A549 (cell line): ENCODE results near the gene NAA16. TPM values are rescaled to one million over a fixed set of nuclear protein-coding genes. Genes with fewer than 3 reads are reported as not detected.

Source experiments
- ATAC-seq, 2 experiments: fragments of 200-7000 bp in 1 of 2; fragments of >200 bp in 1 of 2; cut with Nextera tagmentation in 1 of 2; cut with Tn5 transposase in 1 of 2; 3 replicates each; pipeline versions ENCODE4 v1.8.0 to v1.9.1; 2018 to 2020; ENCODE audit warnings: mild to moderate bottlenecking in 1 of 2, moderate library complexity in 1 of 2
- CTCF ChIA-PET: fragments of 300-600 bp; sonication (Branson Sonifier 250); formaldehyde crosslinking; extraction: SDS; loops from one replicate; lab custom pipeline; 2021; ENCODE audit warnings: antibody characterized with exemption, inconsistent platforms; lab: Yijun Ruan, JAX
- POLR2A ChIA-PET: fragments of 350-600 bp; formaldehyde crosslinking; extraction: SDS; loops from one replicate; lab custom pipeline; 2021; ENCODE audit warnings: antibody characterized with exemption, inconsistent platforms; lab: Yijun Ruan, JAX
- DNase-seq, 2 experiments: peaks; one replicate each; pipeline versions ENCODE4 v3.0.0 to v3.0.0-alpha.2; 2011 to 2016; ENCODE audit warnings: low read depth in 1 of 2, low spot score in 1 of 2
- FAIRE-seq: peaks from 2 replicates; lab custom pipeline; 2011; peaks lifted over from hg19 to GRCh38; lab: Jason Lieb, UNC
- H3K27ac ChIP-seq, 2 experiments: fragments of >200 bp; sonication (Bioruptor Twin); formaldehyde crosslinking; 3 replicates each; pipeline ENCODE4 v1.5.1; 2016 to 2017
- H3K4me1 ChIP-seq: fragments of >200 bp; sonication (Bioruptor Twin); formaldehyde crosslinking; 3 replicates; pipeline ENCODE4 v1.6.1; 2016
- H3K4me2 ChIP-seq: fragments of >200 bp; sonication (Bioruptor Twin); formaldehyde crosslinking; 3 replicates; pipeline ENCODE4 v1.6.1; 2016
- H3K4me3 ChIP-seq: fragments of >200 bp; sonication (Bioruptor Twin); formaldehyde crosslinking; 3 replicates; pipeline ENCODE4 v1.5.1; 2016
- H3K9me3 ChIP-seq: fragments of >200 bp; sonication (Bioruptor Twin); formaldehyde crosslinking; 3 replicates; pipeline ENCODE4 v1.6.1; 2016
- CBX2 ChIP-seq: fragments of 200-600 bp; sonication (generic); IDR thresholded peaks from 2 replicates; pipeline ENCODE4 v1.6.1; 2016; ENCODE audit warnings: low read depth, mild to moderate bottlenecking, borderline replicate concordance
- CEBPB ChIP-seq, 2 experiments: fragments of >200 bp in 1 of 2; sonication (Bioruptor Twin) in 1 of 2; formaldehyde crosslinking in 1 of 2; IDR thresholded peaks; 2 replicates each; pipeline ENCODE4 v1.6.1; 2012 to 2016
- EHMT2 ChIP-seq: fragments of 200-600 bp; sonication (generic); IDR thresholded peaks from 2 replicates; pipeline ENCODE4 v1.6.1; 2016; ENCODE audit warnings: antibody characterized with exemption, low read depth, mild to moderate bottlenecking, moderate library complexity
- FOXS1 ChIP-seq: fragments of 250-450 bp; sonication (Bioruptor Pico); IDR thresholded peaks from 2 replicates; pipeline ENCODE4 v1.5.0; 2020; ENCODE audit warnings: mild to moderate bottlenecking, moderate library complexity
- HOXB13 ChIP-seq: fragments of 250-450 bp; sonication (Bioruptor Pico); IDR thresholded peaks from 2 replicates; pipeline ENCODE4 v1.5.0; 2020; ENCODE audit warnings: low read depth, mild to moderate bottlenecking, moderate library complexity
- HOXB5 ChIP-seq: fragments of 250-450 bp; sonication (Bioruptor Pico); IDR thresholded peaks from 2 replicates; pipeline ENCODE4 v1.5.0; 2020; ENCODE audit warnings: mild to moderate bottlenecking, moderate library complexity
- MAFK ChIP-seq: fragments of 450-650 bp; IDR thresholded peaks from 2 replicates; pipeline ENCODE4 v1.6.1; 2014; ENCODE audit not compliant: partially characterized antibody
- NFE2L2 ChIP-seq: fragments of 150-350 bp; conservative IDR thresholded peaks from 2 replicates; pipeline ENCODE4 v1.6.1; 2014; ENCODE audit warnings: low read length
- PHF8 ChIP-seq: fragments of 200-600 bp; sonication (generic); IDR thresholded peaks from 2 replicates; pipeline ENCODE4 v1.6.1; 2016; ENCODE audit warnings: low read depth, mild to moderate bottlenecking, antibody characterized with exemption, moderate library complexity, borderline replicate concordance
- RFX5 ChIP-seq: fragments of 450-650 bp; IDR thresholded peaks from 2 replicates; pipeline ENCODE4 v1.7.1; 2014; ENCODE audit warnings: antibody characterized with exemption, mild to moderate bottlenecking, moderate library complexity
- TFCP2L1 ChIP-seq: fragments of 250-450 bp; sonication (Bioruptor Pico); IDR thresholded peaks from 2 replicates; pipeline ENCODE4 v1.5.0; 2021; ENCODE audit warnings: mild to moderate bottlenecking
- ZC3H11A ChIP-seq: fragments of 450-650 bp; IDR thresholded peaks from 2 replicates; pipeline ENCODE4 v1.6.1; 2014; ENCODE audit warnings: antibody characterized with exemption, mild to moderate bottlenecking
- ZNF302 ChIP-seq: fragments of 250-450 bp; sonication (Bioruptor Pico); IDR thresholded peaks from 2 replicates; pipeline ENCODE4 v1.9.0; 2021; ENCODE audit warnings: inconsistent platforms, mild to moderate bottlenecking, moderate library complexity
- WGBS: methylation state at CpG from one replicate; pipeline ENCODE4 v1.1.6; 2017; ENCODE audit errors: missing lambda C conversion rate; 5-methylcytosine and 5-hydroxymethylcytosine counted together
- polyA plus RNA-seq, 4 experiments: library from polyadenylated mRNA; depleted of rRNA in 3 of 4; stranded (reverse); fragments of >200 nt; fragmentation: RNase III in 1 of 4; extraction: RNeasy Plus Mini Kit Qiagen cat#74134 plus additional on column Dnase treatment in 1 of 4; gene quantifications; 2 replicates in 3 of 4; 3 replicates in 1 of 4; pipeline ENCODE4 v1.2.3, GENCODE V29; 2011 to 2017
- TF ChIP-seq, protein P1 (sequence below): IDR thresholded peaks from 2 replicates; pipeline ENCODE4 v1.6.1; 2012
- TF ChIP-seq, protein P2 (sequence below): fragments of 150-350 bp; IDR thresholded peaks from 2 replicates; pipeline ENCODE4 v1.6.1; 2014; ENCODE audit warnings: low read depth, mild to moderate bottlenecking, low read length
- TF ChIP-seq, protein P3 (sequence below): fragments of 200-600 bp; sonication (generic); IDR thresholded peaks from 2 replicates; pipeline ENCODE4 v1.6.1; 2016; ENCODE audit warnings: antibody characterized with exemption, mild to moderate bottlenecking, moderate library complexity

Gene NAA16
- polyA plus RNA-seq, 2 of the 4 experiments (the other 2 are of a cell fraction), result 10.5 to 18.8 TPM

DNA sequence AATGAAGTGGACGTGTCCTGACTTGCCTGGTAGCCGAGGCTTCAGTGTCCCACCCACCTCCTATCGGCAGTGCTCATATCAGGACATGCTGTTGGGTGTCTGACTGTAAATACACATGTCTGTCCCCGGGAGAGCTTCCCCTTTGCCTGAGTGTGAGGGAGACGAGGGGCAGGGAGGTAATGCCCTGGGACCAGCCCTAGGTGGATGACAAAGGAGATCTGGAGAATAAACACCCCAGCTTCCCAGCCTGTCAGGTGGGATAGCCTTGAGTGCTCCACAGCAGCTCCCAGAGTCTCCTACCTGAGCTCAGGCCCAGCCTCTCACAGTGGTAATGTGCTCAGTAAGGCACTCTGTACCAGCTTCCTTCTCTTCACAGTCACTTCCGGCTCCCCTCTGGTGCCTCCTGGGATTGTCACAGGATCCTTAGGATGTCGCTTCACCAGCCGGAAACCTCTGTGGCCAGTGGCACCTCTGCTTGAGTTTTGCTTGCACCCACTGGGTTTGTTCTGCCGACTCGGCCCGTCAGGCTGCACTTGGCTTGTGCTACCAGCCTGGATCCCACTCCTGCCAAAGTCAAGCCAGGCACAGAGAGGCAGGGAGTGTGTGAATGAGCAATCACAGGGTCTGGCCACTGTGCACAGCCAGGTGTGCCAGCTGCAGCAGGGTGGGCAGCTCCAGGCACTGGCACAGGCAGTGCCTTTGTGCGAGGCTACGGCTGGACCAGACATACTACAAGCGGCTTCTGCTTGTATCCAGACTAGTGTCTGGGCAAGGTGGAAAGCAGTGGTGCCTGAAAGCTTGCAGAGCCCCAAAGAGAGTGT lies 91.8 kb downstream of the NAA16 start (continued):
- TF ChIP-seq TFCP2L1 (CRISPR knock-in tag) (no peak), NFE2L2 (no peak)

DNA sequence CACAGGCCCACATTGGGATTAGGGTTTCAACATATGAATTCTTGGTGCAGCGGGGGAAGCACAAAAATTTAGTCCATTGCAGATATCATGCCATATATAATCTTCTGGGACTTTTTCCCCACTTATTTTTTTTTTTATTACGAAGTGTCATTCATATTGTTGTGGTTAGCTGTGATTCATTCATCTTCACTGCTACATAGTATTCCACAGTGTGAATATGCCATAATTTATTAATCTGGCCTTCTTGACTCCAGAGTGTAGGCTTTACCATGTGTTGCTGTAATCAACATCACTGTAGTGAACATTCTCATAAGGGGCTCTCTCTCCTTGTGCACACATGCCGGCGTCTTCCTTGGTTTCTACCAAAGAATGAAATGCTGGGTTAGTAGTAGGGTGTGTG lies 92.9 kb downstream of the NAA16 start:
- ATAC-seq, result no peak
- H3K9me3 ChIP-seq, result no peaks in the 10 kb centered on the region
- FAIRE-seq, result no peak
- CTCF ChIA-PET, result no interaction called here
- TF ChIP-seq RFX5 (no peak), FOXS1 (CRISPR knock-in tag) (no peak), ZC3H11A (no peak), ZNF302 (CRISPR knock-in tag) (no peak), PHF8 (no peak), EHMT2 (no peak), CEBPB (IDR thresholded peaks at IDR 0.05) (no peak), HOXB13 (CRISPR knock-in tag) (no peak)
- TF ChIP-seq, protein P1, sequence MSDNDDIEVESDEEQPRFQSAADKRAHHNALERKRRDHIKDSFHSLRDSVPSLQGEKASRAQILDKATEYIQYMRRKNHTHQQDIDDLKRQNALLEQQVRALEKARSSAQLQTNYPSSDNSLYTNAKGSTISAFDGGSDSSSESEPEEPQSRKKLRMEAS, result no peak
- TF ChIP-seq, protein P2, sequence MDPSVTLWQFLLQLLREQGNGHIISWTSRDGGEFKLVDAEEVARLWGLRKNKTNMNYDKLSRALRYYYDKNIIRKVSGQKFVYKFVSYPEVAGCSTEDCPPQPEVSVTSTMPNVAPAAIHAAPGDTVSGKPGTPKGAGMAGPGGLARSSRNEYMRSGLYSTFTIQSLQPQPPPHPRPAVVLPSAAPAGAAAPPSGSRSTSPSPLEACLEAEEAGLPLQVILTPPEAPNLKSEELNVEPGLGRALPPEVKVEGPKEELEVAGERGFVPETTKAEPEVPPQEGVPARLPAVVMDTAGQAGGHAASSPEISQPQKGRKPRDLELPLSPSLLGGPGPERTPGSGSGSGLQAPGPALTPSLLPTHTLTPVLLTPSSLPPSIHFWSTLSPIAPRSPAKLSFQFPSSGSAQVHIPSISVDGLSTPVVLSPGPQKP, result no peak
- TF ChIP-seq, protein P3, sequence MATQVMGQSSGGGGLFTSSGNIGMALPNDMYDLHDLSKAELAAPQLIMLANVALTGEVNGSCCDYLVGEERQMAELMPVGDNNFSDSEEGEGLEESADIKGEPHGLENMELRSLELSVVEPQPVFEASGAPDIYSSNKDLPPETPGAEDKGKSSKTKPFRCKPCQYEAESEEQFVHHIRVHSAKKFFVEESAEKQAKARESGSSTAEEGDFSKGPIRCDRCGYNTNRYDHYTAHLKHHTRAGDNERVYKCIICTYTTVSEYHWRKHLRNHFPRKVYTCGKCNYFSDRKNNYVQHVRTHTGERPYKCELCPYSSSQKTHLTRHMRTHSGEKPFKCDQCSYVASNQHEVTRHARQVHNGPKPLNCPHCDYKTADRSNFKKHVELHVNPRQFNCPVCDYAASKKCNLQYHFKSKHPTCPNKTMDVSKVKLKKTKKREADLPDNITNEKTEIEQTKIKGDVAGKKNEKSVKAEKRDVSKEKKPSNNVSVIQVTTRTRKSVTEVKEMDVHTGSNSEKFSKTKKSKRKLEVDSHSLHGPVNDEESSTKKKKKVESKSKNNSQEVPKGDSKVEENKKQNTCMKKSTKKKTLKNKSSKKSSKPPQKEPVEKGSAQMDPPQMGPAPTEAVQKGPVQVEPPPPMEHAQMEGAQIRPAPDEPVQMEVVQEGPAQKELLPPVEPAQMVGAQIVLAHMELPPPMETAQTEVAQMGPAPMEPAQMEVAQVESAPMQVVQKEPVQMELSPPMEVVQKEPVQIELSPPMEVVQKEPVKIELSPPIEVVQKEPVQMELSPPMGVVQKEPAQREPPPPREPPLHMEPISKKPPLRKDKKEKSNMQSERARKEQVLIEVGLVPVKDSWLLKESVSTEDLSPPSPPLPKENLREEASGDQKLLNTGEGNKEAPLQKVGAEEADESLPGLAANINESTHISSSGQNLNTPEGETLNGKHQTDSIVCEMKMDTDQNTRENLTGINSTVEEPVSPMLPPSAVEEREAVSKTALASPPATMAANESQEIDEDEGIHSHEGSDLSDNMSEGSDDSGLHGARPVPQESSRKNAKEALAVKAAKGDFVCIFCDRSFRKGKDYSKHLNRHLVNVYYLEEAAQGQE, result no peak
- no peaks in the 10 kb centered on the region for H3K4me1 ChIP-seq
- no peak for DNase-seq
- no peak overlapping the region for H3K4me3 ChIP-seq
- POLR2A ChIA-PET, result no interaction called here
- H3K27ac ChIP-seq, result no peak overlapping the region
- 89% methylated on average over 4 of the region's 4 CpGs for WGBS
- H3K4me2 ChIP-seq, result no peak overlapping the region

DNA sequence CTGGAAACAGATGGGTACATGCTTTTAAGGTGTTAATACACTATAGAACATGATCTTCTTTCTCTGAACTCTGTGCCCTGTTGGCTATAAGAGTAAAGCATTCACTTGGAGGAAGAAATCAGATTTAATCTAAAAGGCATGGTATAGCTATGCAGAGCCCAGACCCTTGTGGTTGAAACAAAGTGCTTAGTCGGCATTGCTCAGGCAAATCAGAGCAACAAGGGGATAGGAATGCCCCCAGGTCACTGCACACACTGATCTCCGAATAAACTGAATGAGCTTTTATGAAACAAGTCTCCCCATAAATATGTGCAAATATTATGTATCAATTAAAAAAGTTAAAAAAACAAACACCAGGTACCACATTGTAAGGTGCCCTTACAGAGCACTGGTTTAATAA lies 94.3 kb downstream of the NAA16 start:
- Histone ChIP-seq H3K4me3 (no peak overlapping the region), H3K9me3 (no peaks in the 10 kb centered on the region), H3K4me1 (no peaks in the 10 kb centered on the region), H3K27ac (no peak overlapping the region), H3K4me2 (no peak overlapping the region)
- no peak for ATAC-seq
- no peak for DNase-seq
- TF ChIP-seq MAFK (peak; percentile 39), HOXB5 (CRISPR knock-in tag) (no peak)
- FAIRE-seq, result no peak
- CTCF ChIA-PET, result no interaction called here
- POLR2A ChIA-PET, result no interaction called here
- WGBS, result 10% methylated on average over 2 of the region's 2 CpGs

DNA sequence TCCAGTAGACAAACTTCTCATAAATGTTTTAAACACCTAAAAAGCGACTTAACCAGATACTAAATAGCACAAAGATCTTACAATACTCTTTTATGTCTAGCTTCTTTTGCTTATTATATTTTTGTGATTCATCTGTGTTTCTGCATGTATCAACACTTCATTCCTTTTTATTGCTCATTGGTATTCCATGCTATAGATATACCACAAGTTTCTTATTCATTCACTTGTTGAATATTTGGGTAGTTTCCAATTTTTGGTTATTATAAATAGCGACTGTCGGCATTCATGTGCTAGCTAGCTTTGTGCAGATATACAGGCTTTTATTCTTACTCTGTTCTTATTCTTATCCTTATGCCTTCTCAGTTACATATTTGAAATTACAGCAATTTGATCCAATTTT lies 96.3 kb downstream of the NAA16 start:
- no peaks in the 10 kb centered on the region for H3K4me1 ChIP-seq
- WGBS, result 27% methylated on average over 3 of the region's 3 CpGs
- no peaks in the 10 kb centered on the region for H3K9me3 ChIP-seq
- TF ChIP-seq CBX2 (no peak), ZNF302 (CRISPR knock-in tag) (no peak)
- DNase-seq (no peak), ATAC-seq (no peak), FAIRE-seq (no peak)
- ChIA-PET CTCF (no interaction called here), POLR2A (no interaction called here)
- H3K4me3 ChIP-seq, result no peak overlapping the region
- H3K4me2 ChIP-seq, result no peak overlapping the region
- no peak overlapping the region for H3K27ac ChIP-seq
